Measurements from ENCODE around the gene ANKRD30A. TPM values are rescaled to one million over a fixed set of nuclear protein-coding genes. Genes with fewer than 3 reads are reported as not detected.

Gene ANKRD30A
- total RNA-seq, 1 experiment from 2014 or later, result not detected

- Mint-ChIP-seq H3K27ac (no peak overlapping the region), H3K4me1 (peaks cover 3% of the 10 kb centered on the region; the same call in 1 of the 2 replicates), H3K27me3 (ENCODE audit: low read depth) (peaks cover 10% of the 10 kb centered on the region), H3K4me3 (no peak overlapping the region), H3K36me3 (peaks cover 53% of the 10 kb centered on the region), H3K9me3 (peaks cover 66% of the 10 kb centered on the region)
- no peak for TF ChIP-seq ZNF416 (CRISPR knock-in tag; IDR thresholded peaks at IDR 0.05)
- no peak for TF ChIP-seq FOXK1 (CRISPR knock-in tag; IDR thresholded peaks at IDR 0.05)
- no peak for TF ChIP-seq ZNF423 (CRISPR knock-in tag; IDR thresholded peaks at IDR 0.05)
- ATAC-seq (no peak), DNase-seq (ENCODE audit: low spot score) (no peak)
- CTCF ChIA-PET, result no interaction called here
- POLR2A ChIA-PET, result no interaction called here
Observed at GRCh38 chr10:37401225-37401624, 275.8 kb downstream of the ANKRD30A start.

GRCh38 chr10:37403776-37404175, 278.4 kb downstream of the ANKRD30A start:
- Mint-ChIP-seq H3K4me1 (peaks cover 3% of the 10 kb centered on the region; the same call in 1 of the 2 replicates), H3K27me3 (ENCODE audit: low read depth) (peaks cover 11% of the 10 kb centered on the region), H3K27ac (no peak overlapping the region), H3K9me3 (peaks cover 72% of the 10 kb centered on the region), H3K36me3 (peaks cover 61% of the 10 kb centered on the region), H3K4me3 (no peak overlapping the region)
- DNase-seq (ENCODE audit: low spot score) (no peak), ATAC-seq (no peak)
- TF ChIP-seq ZNF396 (CRISPR knock-in tag; IDR thresholded peaks at IDR 0.05; ENCODE audit: borderline replicate concordance) (no peak), AR (CRISPR knock-in tag; IDR thresholded peaks at IDR 0.05) (no peak), SOX15 (CRISPR knock-in tag; IDR thresholded peaks at IDR 0.05) (no peak), ZNF317 (CRISPR knock-in tag; IDR thresholded peaks at IDR 0.05; ENCODE audit: borderline replicate concordance, low read depth) (no peak), CTCF (IDR thresholded peaks at IDR 0.05) (no peak), GABPB1 (CRISPR knock-in tag; IDR thresholded peaks at IDR 0.05) (no peak), ERG (CRISPR knock-in tag; IDR thresholded peaks at IDR 0.05) (no peak), NFYB (CRISPR knock-in tag; conservative IDR thresholded peaks at IDR 0.05; ENCODE audit: low read depth) (no peak), PRDM15 (CRISPR knock-in tag; IDR thresholded peaks at IDR 0.05) (no peak), ZNF416 (CRISPR knock-in tag; IDR thresholded peaks at IDR 0.05) (no peak), RORB (CRISPR knock-in tag; IDR thresholded peaks at IDR 0.05) (no peak), HMGXB4 (CRISPR knock-in tag; IDR thresholded peaks at IDR 0.05) (no peak), IRF2 (CRISPR knock-in tag; IDR thresholded peaks at IDR 0.05; ENCODE audit: borderline replicate concordance, low read depth) (no peak)
- POLR2A ChIA-PET, result no interaction called here
- CTCF ChIA-PET, result no interaction called here

Measured in WTC11 (cell line).